Activated CD8-positive, alpha-beta memory T cell treated with anti-CD3 and anti-CD28 coated beads for 1 hour (primary cell): ENCODE results near the gene TP53BP2.
"Not testable (repeated sequence)": the region's sequence is repeated elsewhere in the genome, so short reads cannot be mapped to it uniquely, and the experiment has no call there.

Source experiments
- DNase-seq, 2 donors: peaks; one replicate each; pipeline ENCODE4 v3.0.0-alpha.2; 2020; ENCODE audit warnings: low read depth in 1 of 2; ENCODE audit errors: extremely low read depth in 1 of 2

The TP53BP2 gene

DNA sequence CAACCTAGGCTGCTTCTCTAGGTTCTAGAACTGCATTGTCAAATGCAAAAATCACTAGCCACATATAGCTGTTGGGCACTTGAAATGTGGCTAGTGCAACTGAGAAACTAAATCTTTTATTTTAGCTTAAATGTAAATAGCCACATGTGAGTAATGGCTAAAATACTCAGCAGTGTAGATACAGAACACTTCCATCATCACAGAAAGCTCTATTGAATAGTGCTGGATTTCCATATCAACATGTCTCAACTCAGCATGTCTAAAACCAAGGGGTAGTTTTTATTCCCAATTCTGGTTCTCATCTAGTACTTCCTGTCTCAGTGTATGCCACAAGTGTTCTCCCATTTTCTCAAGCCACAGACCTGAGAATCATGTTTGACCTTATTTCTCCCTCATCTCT, 7.5 kb upstream of the TP53BP2 start:
- DNase-seq: no peak

DNA sequence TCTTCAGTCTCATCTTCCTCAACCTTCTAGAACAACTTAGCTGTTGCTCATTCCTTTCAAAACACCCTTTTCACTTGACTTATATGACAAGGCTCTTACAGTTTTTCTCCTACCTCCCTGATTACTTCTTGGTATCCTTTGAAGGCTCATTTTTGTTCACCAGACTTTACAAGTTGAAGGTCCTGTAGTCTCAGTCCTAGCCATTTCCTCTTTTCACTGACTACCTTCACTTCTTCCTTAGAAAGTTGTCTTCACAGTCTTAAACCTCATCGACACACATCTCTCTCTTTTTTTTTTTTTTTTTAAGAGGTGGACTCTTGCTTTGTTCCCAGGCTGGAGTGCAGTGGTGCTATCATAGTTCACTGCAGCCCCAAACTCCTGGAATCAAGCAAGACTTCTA, 6.6 kb upstream of the TP53BP2 start:
- DNase-seq: no peak

DNA sequence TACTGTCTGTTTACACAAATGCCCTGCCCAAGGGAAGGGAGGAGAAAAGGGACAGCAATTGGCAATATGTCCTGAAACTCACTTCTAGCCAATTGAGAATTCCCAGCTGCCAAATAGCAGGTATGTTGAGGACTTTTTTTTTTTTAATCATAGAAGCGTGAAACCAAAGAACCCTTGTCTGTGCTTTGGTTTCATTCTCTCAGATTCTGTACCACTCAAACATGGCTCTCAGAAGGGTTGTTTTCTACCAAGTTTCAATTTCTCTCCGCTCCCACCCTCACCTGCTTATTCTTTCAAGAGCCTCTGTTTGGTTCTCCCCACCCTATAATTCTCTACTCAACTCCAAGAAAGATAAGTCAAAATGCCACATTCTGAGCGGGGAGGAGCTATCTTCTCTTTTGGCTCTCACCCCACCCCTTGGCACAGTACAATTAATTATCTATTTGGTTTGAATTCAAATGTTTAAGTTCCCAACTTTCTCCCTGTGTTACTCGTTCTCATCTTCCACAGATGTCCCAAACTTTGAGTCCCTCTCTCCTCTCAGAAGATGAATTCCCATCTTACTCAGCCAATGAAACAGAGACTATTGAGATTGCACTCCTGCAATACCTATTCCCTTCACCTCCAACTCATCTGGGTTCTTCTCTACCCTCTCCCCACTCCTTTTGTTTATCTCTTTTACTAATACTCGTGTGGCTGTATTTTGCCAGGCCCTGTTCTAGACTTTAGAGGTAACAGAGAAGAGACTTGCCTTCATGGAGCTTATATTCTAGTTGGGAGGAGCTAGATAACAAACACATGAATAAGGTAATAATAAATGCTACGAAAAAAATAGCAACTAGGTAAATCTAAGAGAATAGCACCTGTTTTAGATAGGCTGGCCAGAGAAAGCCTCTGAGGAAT, 3.9 kb upstream of the TP53BP2 start:
- DNase-seq: no peak

DNA sequence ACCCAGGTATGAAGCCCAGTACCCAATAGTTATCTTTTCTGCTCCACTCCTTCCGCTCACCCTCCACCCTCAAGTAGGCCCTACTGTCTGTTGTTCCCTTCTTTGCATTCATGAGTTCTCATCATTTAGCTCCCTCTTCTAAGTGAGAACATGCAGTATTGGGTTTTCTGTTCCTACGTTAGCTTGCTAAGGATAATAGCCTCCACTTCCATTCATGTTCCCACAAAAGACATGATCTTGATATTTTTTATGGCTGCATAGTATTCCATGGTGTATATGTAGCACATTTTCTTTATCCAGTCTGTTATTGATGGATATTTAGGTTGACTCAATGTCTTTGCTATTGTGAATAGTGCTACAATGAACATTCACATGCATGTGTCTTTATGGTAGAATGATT, 2.8 kb upstream of the TP53BP2 start:
- no peak for DNase-seq

DNA sequence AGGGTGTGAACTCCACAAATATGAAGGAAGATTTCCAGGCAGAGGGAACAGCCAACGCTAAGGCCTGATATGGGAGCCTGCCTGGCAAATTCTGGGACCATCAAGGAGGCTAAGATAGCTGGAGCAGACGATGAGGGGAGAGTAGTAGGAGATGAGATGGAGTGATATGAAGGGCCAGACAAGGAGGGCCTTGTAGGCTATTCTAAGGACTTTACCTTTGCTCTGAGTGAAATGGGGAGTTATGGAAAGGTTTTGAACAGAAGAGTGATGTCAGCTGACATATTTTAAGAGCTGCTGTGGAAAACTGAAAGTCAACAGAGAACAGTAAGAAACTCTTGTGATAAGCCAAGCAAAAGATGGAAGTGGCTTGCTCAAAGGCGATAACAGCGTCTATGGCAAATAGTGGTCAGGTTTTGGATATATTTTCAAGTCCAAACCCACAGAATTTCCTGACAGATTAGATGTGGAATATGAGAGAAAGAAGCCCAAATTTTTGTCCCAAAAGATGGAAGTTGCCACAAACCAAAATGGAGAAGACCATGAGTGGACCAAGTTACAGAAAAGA, 2.1 kb upstream of the TP53BP2 start:
- DNase-seq: no peak

DNA sequence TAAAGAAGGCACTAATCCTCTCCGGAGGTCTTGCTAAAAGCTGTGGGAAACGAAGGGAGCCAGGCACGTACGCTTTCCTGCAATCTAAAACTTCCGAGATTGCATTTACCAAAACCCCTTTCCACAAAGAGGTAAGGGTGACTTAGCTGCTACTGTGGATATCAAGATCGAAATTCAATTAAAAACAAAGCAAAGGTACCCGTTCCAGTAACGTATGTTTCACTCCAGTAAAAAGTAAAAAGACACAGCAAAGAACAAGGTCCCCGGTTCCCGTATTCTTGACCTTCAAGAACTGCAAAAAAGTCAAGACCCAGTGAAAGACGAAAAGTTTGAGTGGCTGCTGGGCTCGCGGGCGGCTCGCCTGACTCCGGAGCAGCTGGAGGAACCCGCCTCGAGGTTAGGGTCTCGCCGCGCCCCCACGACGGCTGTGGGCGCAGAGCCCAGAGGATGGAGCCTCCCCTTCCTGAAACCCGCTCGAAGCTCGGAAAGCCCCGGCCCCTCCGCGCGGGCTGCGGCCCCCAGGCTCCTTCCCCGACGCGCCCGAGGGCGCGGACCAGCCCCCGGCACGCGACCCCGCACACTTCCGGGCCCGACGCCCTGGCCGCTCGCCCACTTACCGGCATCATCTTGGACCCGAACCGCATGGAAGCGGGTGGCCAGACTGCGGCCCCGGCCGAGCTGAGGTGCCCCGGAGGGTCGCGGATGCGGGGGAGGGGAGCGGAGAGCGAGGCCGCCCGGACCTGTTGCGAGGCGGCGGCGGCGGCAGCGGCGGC, 524 bp downstream of the TP53BP2 start:
- DNase-seq: peak; percentile 7 to 30

DNA sequence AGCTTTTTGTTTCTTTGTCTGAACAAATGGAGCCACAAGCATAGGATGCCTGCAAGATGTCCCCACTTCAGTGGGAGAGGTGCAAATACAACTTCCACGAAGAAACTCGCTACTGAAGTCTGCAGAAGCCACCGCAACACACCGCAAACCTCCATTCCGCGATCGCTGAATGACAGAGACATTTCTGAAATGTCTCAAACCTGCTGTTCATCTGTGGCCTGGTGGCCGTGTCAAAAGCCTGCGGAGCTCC, 1.0 kb downstream of the TP53BP2 start:
- no peak for DNase-seq

DNA sequence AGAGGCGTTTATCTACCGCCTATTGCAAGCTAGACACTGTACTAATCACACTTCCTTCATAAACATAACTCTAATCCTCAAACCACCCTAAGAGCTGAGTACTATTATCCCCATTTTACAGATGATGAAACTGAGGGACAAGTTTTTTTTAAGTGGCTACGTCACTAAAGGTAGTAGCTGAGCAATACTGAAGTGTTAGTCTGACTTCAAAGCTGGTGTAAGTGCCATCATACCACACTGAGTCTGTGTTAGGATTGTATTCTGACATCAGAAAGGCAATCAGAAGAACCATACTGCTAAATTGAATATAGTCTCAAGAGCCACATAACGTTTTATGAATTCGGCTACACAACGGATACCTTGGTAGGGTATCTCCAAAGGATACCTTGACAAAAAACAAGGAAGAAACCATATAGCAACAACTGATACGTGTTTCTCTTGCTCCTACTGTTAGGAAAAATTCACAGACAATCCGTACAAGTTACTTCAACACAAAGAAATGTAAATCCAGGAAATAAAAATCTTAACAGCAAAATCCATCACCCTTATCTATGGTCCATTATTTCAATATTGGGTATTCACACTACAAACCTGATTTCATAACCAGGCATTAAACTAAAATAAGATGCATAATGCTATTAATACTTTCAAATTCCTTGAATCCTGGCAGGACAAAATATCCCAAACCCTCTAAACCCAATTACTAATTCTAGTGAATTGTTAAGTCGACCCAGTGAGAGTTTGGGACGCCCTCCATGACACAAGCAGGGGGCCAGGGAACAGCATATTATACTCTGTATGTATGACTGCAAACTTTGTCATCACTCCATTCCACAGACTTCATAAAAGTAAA, 1.6 kb downstream of the TP53BP2 start:
- DNase-seq: no peak

DNA sequence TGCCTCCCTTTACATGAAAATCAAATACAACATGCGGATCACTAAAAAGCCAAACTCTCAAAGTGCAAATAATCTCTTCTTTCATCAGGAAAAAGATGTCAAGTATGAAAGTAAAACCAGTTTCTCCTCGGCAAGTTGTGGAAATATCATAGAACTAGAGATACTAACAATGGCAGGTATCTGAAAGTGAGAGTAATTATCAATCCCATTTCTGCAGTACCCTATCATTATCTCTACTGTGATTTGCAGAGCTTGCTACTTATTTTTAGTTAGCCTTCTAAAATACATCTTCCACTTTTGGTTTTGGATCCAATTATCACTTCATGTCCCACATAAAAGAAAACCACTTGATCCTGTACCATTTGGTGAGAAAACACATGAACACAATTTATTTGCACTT, 3.0 kb downstream of the TP53BP2 start:
- no peak for DNase-seq

DNA sequence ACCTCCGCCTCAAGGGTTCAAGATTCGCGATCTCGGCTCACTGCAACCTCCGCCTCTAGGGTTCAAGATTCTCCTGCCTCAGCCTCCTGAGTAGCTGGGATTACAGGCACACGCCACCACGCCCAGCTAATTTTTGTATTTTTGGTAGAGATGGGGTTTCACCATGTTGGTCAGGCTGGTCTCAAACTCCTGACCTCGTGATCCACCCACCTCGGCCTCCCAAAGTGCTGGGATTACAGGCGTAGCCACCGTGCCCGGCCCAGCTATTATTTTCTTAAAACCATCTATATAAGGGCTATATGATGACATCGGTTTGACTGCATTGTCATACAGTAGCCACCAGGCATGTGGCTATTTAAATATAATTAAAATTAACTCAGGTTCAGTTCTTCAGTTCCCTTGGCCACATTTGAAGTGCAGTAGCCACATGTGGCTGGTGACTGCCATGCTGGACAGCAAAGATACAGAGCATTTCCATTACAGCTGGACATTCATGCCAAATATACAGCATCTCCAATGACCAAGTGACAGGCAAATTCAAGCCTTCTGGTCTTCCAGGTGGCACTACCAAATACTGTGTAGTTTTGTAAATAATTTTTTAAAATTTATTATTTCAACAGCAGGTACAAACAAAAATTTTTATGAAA, 3.6 kb downstream of the TP53BP2 start:
- DNase-seq: not testable (repeated sequence)

DNA sequence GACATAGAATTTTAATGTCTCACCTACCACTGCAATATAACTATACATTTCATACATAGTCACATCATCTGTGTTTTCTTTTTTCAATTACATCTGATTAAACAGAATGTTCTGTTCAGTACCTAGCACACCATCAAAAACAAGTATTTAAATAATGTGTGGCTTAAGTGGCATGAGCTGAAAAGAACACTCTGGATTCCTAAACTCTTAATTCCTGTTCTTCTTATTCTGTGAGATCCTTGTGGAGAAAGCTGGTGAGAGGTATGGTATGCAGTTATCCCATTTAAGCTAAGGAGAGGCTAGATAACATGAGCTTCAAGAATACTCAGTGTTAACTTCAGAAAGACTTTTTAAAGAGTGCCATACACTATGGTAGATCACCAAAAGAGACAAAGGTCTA, 5.5 kb downstream of the TP53BP2 start:
- no peak for DNase-seq

DNA sequence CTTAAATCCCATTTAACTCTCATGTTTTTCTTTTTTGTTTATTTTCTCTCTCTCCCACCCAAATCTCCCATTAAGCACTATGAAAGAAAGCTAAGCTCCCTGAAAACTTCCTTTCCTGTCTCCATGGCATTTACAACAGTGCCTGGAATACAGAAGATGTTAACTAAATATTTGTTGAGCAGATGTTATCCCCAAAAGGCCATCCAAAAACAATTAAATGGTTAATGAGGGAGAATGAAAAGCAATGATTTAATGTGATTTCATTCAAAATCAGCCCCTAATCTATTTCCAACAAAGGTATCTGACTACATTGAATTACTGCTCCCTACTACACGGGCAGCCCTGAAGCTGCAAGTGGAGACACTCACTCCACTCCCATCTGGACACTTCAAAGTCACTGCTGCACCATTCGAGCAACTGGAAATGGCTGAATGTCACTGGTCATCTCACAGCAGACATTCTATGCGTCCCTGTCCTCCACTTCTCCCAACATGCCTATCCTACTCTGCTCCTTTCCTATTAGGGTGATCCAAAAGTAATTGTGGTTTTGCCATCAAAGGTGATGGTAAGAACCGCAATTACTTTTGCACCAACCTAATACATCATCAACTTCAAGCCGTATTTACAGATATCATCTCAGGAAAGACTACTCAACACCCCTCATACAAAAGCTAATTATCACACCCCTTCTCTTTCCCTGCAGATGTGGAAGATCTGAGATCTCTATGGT, 7.5 kb downstream of the TP53BP2 start:
- no peak for DNase-seq

DNA sequence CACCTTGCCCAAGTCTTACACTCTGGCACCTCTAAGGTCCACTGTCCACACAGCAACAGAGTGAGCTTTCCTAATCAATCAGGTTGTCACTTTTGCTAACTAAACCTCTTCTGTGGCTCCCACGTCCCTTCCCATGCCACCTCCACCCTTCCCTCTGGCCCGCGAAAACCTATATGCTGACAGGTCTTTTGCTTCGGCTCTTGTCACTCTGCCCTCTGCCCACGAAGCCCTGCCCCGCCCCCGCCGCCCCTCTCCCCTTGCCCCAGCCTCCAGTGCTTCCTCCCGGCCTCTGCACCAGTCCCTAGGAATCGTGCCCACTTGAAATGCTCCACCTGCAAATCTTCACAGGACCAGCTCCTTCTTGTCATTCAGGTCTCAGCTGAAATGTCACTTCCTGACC, 8.1 kb downstream of the TP53BP2 start:
- DNase-seq: no peak

DNA sequence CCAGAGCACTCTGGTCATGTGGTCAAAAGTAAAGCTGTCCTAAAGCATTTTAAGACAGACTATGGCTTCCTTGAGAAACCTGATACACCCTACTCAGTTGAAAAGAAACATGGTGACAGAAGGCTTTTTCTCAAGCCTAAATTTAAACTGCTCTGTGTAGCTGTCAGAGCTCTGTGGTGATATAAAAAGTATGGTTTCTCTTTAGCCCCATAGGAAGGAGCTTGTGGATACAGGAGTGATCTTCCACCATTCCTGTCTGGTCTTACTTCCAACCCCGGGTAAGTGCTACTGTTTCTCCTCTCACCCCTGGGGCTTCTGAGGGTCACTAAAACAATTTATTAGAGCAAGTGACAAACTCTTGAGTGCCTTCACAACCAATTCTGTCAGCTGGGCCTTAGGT, 8.5 kb downstream of the TP53BP2 start:
- DNase-seq: no peak

DNA sequence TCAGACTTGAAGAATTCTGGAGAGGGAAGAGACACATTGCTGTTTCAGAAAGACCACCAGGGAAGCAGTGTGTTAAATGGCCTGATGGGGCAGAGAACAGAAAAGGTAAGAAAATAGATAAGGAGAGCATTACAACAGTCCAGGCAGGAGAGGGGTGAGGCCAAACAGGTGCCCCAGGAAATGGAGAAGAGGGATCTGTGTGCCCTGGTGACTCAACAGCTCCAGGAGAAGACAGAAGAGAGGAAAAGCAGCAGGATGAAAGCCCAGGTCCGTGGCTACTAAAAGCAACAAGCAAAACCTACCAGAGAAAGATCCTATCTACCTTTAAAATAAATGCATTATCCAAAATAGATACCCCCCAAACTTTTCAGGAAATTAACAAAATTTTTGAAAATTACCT, 9.2 kb downstream of the TP53BP2 start:
- DNase-seq: no peak

DNA sequence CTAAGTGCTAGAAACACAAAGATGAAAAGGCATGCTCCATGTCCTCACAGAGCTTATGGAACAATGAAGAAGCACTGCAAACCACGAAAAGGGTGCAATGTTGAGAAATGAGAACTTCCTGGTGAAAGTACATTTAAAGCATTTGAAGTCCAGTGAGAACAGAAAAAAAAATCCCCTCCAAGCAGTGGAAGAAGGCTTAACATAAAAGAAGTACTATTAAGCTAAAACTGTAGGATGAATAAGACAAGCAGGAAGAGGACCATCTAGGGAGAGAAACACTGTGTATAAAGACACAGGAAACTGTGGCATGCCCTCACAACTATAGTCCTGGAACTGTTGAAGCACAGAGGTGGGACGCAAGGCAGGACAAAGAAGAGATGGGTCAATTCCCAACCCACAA, 10.0 kb downstream of the TP53BP2 start:
- DNase-seq: no peak

DNA sequence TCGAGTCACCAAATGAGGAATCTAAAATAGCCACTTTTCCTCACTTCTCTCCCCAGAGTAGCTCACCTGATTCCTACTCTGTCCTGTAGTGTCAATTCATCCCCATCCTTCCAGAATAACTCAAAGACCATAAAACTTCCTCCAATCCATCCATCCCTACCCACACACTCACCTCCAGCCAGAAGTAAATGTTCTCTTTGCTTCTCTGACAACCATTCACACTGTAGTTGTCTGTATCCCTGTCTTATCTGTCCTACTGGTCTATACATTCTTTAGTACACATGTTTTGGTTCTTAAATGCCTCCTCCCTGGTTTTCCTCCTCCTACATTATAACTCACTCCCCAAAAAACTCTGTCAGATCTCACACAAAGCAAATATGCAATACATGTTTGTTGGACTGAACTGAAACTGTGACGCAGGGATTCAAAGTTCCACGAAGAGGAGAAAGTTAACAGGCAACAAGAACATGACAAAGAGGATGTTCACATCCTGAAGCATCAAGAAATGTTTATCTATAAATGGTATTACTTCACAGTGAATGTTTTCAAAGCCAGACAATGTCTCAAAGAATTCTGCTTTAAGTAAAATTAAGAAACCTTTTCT, 11.0 kb downstream of the TP53BP2 start:
- no peak for DNase-seq

DNA sequence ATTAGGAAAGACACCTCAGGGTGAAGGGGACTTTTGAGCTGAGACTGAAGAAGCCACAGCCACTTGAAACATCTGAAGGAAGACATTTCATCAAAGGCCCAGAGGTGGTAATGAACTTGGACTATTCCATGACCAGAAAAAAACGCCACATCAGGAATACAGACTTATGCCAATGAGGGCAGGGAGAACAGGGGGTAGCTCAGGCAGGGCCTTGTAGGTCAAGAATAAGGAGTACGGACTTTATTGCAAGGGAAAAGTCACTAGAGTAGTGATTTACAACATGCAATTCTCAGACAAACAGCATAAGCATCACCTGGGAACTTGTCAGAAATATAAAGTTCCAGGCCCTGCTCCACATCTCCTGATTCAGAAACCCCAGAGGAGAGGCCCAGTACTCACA, 11.8 kb downstream of the TP53BP2 start:
- no peak for DNase-seq

DNA sequence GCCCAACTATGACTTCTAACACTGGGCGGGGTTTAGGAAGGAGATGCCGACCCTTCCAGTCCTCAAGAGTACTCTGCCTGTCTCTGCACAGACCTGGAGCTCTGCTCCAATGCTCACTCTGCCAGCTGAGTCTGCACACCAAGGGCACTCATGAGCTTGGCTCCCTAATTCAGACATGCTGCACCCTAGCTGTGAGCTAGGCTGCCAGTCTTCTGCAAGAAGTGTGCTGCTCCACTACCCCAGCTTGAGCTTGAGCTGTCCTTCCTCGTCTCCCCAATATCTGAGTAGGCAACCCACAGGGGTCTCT, 13.2 kb downstream of the TP53BP2 start:
- DNase-seq: no peak
